Gastrocnemius medialis (tissue), 4 donors: ENCODE data around the gene MYO1B. TPM values are rescaled to one million over a fixed set of nuclear protein-coding genes. Genes with fewer than 3 reads are reported as not detected.

ENCODE experiments used
- ATAC-seq, 2 donors: fragments of 150-250 bp; one replicate each; pipeline ENCODE4 v1.9.1; 2016
- DNase-seq, 2 donors: peaks; one replicate each; pipeline ENCODE4 v3.0.0-alpha.2; 2019
- H3K27ac ChIP-seq, 4 donors: fragments of 200-600 bp; sonication (generic); 1 replicate in 1 of 4; 2 replicates in 3 of 4; pipeline ENCODE4 v1.5.1; 2016 to 2018; ENCODE audit warnings: mild to moderate bottlenecking in 2 of 4, moderate library complexity in 1 of 4
- H3K27me3 ChIP-seq, 3 donors: fragments of 200-600 bp; sonication (generic) in 2 of 3; 1 replicate in 1 of 3; 2 replicates in 2 of 3; pipeline versions ENCODE4 v1.5.1 to v1.6.0; 2016 to 2019; ENCODE audit warnings: mild to moderate bottlenecking in 1 of 3, moderate library complexity in 1 of 3
- H3K36me3 ChIP-seq, 2 donors: fragments of 200-600 bp; sonication (generic) in 1 of 2; one replicate each; pipeline ENCODE4 v1.5.1; 2017 to 2018
- H3K4me1 ChIP-seq, 2 donors: fragments of 200-600 bp; sonication (generic) in 1 of 2; one replicate each; pipeline ENCODE4 v1.5.1; 2016 to 2017; ENCODE audit warnings: mild to moderate bottlenecking in 2 of 2
- H3K4me3 ChIP-seq, 4 donors: fragments of 200-600 bp; sonication (generic) in 3 of 4; 1 replicate in 1 of 4; 2 replicates in 3 of 4; pipeline ENCODE4 v1.5.1; 2016 to 2019; ENCODE audit warnings: mild to moderate bottlenecking in 2 of 4
- H3K9me3 ChIP-seq, 3 donors: fragments of 200-600 bp; sonication (generic) in 2 of 3; 1 replicate in 1 of 3; 2 replicates in 2 of 3; pipeline ENCODE4 v1.5.1; 2016 to 2019
- CTCF ChIP-seq, 5 experiments: fragments of 450-650 bp in 3 of 5; fragments of 200-600 bp in 2 of 5; sonication (generic) in 2 of 5; IDR thresholded peaks in 4 of 5; conservative IDR thresholded peaks in 1 of 5; 1 replicate in 4 of 5; 2 replicates in 1 of 5; pipeline ENCODE4 v1.5.1; 2016 to 2019; ENCODE audit warnings: antibody characterized with exemption in 5 of 5, mild to moderate bottlenecking in 3 of 5, moderate library complexity in 3 of 5
- POLR2A ChIP-seq, 2 donors: fragments of 450-650 bp; IDR thresholded peaks; one replicate each; pipeline ENCODE4 v1.6.1; 2017; ENCODE audit warnings: antibody characterized with exemption in 2 of 2, mild to moderate bottlenecking in 2 of 2, moderate library complexity in 2 of 2
- in situ Hi-C, 4 donors: fragments of 200-750 bp; cut with MboI; loops; one replicate each; pipeline versions ENCODE4 v1.15.0 to v1.8.0; 2017; ENCODE audit warnings: low sequenced_read_pairs in 4 of 4
- intact Hi-C: fragments of 100-400 bp; cut with DNase I; formaldehyde crosslinking; loops from one replicate; pipeline ENCODE4 v1.15.1; 2023; ENCODE audit warnings: low total_unique reads
- total RNA-seq, 4 donors: library from RNA; depleted of rRNA; stranded (reverse); fragments of >200 nt; gene quantifications; one replicate each; pipeline versions ENCODE4 v1.1.0 to v1.2.3, GENCODE V29; 2016

MYO1B gene
- total RNA-seq, 4 donors from 2014 or later: 7.0 to 10.8 (median 10.0) TPM

DNA sequence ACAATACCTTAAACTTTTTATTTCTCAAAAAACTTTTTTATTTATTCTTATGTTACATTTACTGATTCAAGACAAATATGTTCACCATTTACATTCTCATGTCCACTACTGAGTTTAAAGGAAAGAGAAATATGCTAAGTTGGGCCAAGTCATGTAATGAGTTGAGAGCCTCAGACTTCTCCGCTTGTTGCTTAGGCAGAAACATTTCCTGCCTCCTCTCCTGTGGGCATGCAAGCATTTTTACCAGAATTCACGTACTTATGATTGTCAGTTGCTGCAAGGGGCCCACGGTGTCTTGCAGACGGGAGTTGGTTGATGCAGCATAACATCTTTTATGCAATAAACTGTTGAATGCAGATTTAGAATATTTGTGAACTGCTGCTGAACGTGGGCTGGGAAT is 51.8 kb downstream of the MYO1B start:
- Histone ChIP-seq H3K9me3 (no peaks in the 10 kb centered on the region), H3K27ac (no peak overlapping the region), H3K4me1 (peaks cover 0 to 3% of the 10 kb centered on the region in 2 donors), H3K27me3 (no peaks in the 10 kb centered on the region), H3K4me3 (no peak overlapping the region), H3K36me3 (no peaks in the 10 kb centered on the region)
- intact Hi-C loops (no loop called here), in situ Hi-C loops (no loop called here)
- TF ChIP-seq POLR2A (IDR thresholded peaks at IDR 0.05) (no peak), CTCF (IDR thresholded peaks at IDR 0.05 in 4 of 5, conservative IDR thresholded peaks at IDR 0.05 in 1 of 5) (no peak)
- DNase-seq (no peak), ATAC-seq (no peak)

GRCh38 chr2:191298306-191298705 is 53.1 kb downstream of the MYO1B start:
- H3K4me1 ChIP-seq: peaks cover 0 to 3% of the 10 kb centered on the region in 2 donors

DNA sequence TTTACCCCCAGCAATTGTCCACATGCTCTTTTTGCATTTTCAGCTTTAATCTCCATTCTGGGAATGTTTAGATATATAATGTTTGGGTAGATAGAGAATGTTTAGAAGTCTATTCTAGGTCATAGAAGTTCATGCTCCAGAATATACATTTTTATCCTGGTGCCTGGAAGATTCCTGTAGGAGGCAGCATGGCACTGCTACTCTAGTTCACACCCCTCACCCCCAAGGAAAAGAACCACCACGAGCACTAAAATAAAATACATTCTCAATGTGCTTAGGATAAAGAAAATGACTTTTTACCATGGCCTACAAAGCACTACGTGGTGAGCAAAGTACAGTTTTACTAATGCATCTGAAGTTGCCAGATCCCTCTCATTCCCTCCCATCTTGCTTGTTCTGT is 53.8 kb downstream of the MYO1B start:
- TF ChIP-seq POLR2A (IDR thresholded peaks at IDR 0.05): no peak
- peaks cover 0 to 3% of the 10 kb centered on the region in 2 donors for H3K4me1 ChIP-seq

More at GRCh38 chr2:191298306-191298705, 53.1 kb downstream of the MYO1B start:
- DNase-seq (no peak), ATAC-seq (no peak)
- H3K9me3 ChIP-seq: no peaks in the 10 kb centered on the region
- TF ChIP-seq POLR2A (IDR thresholded peaks at IDR 0.05): no peak
- TF ChIP-seq CTCF (IDR thresholded peaks at IDR 0.05 in 4 of 5, conservative IDR thresholded peaks at IDR 0.05 in 1 of 5): no peak
- in situ Hi-C loops: no loop called here
- H3K36me3 ChIP-seq: no peaks in the 10 kb centered on the region
- intact Hi-C loops: no loop called here
- H3K27me3 ChIP-seq: no peaks in the 10 kb centered on the region
- no peak overlapping the region for H3K27ac ChIP-seq
- H3K4me3 ChIP-seq: no peak overlapping the region

GRCh38 chr2:191299866-191300265 is 54.7 kb downstream of the MYO1B start:
- Histone ChIP-seq H3K27ac (no peak overlapping the region), H3K4me1 (peaks cover 3% of the 10 kb centered on the region in 2 donors), H3K27me3 (no peaks in the 10 kb centered on the region), H3K9me3 (no peaks in the 10 kb centered on the region), H3K4me3 (no peak overlapping the region), H3K36me3 (no peaks in the 10 kb centered on the region)
- TF ChIP-seq POLR2A (IDR thresholded peaks at IDR 0.05): no peak
- no peak for TF ChIP-seq CTCF (IDR thresholded peaks at IDR 0.05 in 4 of 5, conservative IDR thresholded peaks at IDR 0.05 in 1 of 5)
- in situ Hi-C loops (no loop called here), intact Hi-C loops (no loop called here)
- no peak for ATAC-seq
- DNase-seq: no peak

More for the DNA sequence above, 53.8 kb downstream of the MYO1B start:
- Histone ChIP-seq H3K36me3 (no peaks in the 10 kb centered on the region), H3K27me3 (no peaks in the 10 kb centered on the region), H3K9me3 (no peaks in the 10 kb centered on the region), H3K4me3 (no peak overlapping the region), H3K27ac (no peak overlapping the region)
- intact Hi-C loops: no loop called here
- no peak for DNase-seq
- in situ Hi-C loops: no loop called here
- no peak for ATAC-seq

DNA sequence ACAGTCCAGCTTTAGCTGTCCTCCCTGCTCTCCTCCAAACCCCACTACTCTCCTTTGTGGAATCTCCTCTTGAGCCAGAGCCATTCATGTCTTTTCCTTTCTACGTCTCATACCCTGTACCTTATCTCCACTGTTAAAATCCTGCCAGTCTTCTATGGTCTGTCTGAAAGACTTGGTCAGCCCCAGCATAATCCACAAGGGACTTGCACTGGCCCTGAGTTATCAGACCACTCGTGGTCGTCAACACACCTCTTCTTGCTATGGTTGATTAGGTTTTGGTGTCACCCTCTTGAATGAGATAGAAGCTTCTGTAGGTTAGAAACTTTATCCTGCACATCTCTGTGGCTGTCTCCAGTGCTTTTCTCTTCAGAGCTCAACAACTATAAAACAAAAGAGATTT is 56.8 kb downstream of the MYO1B start:
- DNase-seq: no peak
- H3K9me3 ChIP-seq: no peaks in the 10 kb centered on the region
- in situ Hi-C loops (no loop called here), intact Hi-C loops (no loop called here)
- TF ChIP-seq CTCF (IDR thresholded peaks at IDR 0.05 in 4 of 5, conservative IDR thresholded peaks at IDR 0.05 in 1 of 5): no peak
- no peak for TF ChIP-seq POLR2A (IDR thresholded peaks at IDR 0.05)
- no peaks in the 10 kb centered on the region for H3K36me3 ChIP-seq
- H3K4me1 ChIP-seq: peaks cover 3 to 6% of the 10 kb centered on the region in 2 donors
- H3K27me3 ChIP-seq: no peaks in the 10 kb centered on the region
- H3K4me3 ChIP-seq: no peak overlapping the region
- no peak for ATAC-seq
- H3K27ac ChIP-seq: no peak overlapping the region
